Hippocampal formation (tissue), 2 donors: Measurements from ENCODE around the gene PALB2.
A peak's percentile ranks its signal among the peaks of the same experiment; 100 is the strongest.
"Not testable (repeated sequence)": the region's sequence is repeated elsewhere in the genome, so short reads cannot be mapped to it uniquely, and the experiment has no call there.

Experiments
- DNase-seq, 2 donors: peaks; one replicate each; lab custom pipeline; 2025; lab: John Stamatoyannopoulos, UW

PALB2 gene

GRCh38 chr16:23642246-23642774 lies 1.2 kb upstream of the PALB2 start:
- no peak for DNase-seq

GRCh38 chr16:23640615-23640930 lies 537 bp downstream of the PALB2 start:
- no peak for DNase-seq

GRCh38 chr16:23635958-23636357 lies 5.2 kb downstream of the PALB2 start:
- no peak for DNase-seq

GRCh38 chr16:23634461-23635036 lies 6.6 kb downstream of the PALB2 start:
- DNase-seq, result no peak

GRCh38 chr16:23631874-23632273 lies 9.2 kb downstream of the PALB2 start:
- not testable (repeated sequence) for DNase-seq

- no peak for DNase-seq
Measured at GRCh38 chr16:23629516-23629915, 11.6 kb downstream of the PALB2 start.

- DNase-seq, result no peak
Measured at GRCh38 chr16:23624092-23624491, 17.0 kb downstream of the PALB2 start.

GRCh38 chr16:23615805-23616204 lies 25.3 kb downstream of the PALB2 start:
- no peak for DNase-seq

GRCh38 chr16:23611936-23612335 lies 29.2 kb downstream of the PALB2 start:
- DNase-seq, result no peak

- DNase-seq, result not testable (repeated sequence)
Measured at GRCh38 chr16:23610905-23611304, 30.2 kb downstream of the PALB2 start.

GRCh38 chr16:23609929-23610328 lies 31.2 kb downstream of the PALB2 start:
- DNase-seq, result no peak

GRCh38 chr16:23608194-23608593 lies 32.9 kb downstream of the PALB2 start:
- DNase-seq, result no peak

GRCh38 chr16:23607726-23608125 lies 33.4 kb downstream of the PALB2 start:
- no peak for DNase-seq

- DNase-seq, result no peak
Measured at GRCh38 chr16:23597003-23597756, 43.9 kb downstream of the PALB2 start.

GRCh38 chr16:23595951-23596720 lies 45.0 kb downstream of the PALB2 start, which contains the start of gene NDUFAB1:
NDUFAB1 (minus strand) TSS chr16:23596316; CDS start chr16:23596290, 26 bp downstream.
- peak; percentile 80 to 83 for DNase-seq

GRCh38 chr16:23595246-23595950 lies 45.7 kb downstream of the PALB2 start:
- DNase-seq, result no peak

GRCh38 chr16:23594186-23594585 lies 46.9 kb downstream of the PALB2 start:
- no peak for DNase-seq

GRCh38 chr16:23590181-23590580 lies 50.9 kb downstream of the PALB2 start:
- no peak for DNase-seq

GRCh38 chr16:23587726-23588125 lies 53.4 kb downstream of the PALB2 start:
- no peak for DNase-seq

- DNase-seq, result no peak
Measured at GRCh38 chr16:23584186-23585076, 56.7 kb downstream of the PALB2 start.

GRCh38 chr16:23583271-23583670 lies 57.8 kb downstream of the PALB2 start:
- not testable (repeated sequence) for DNase-seq
